NCI-H2227 treated with DMSO at 0.1 percent for 48 hours (cell line): ENCODE data around the gene TMEM163.
"Not testable (repeated sequence)": the region's sequence is repeated elsewhere in the genome, so short reads cannot be mapped to it uniquely, and the experiment has no call there.

Experiments used
- DNase-seq: peaks from one replicate; lab custom pipeline; 2025; lab: John Stamatoyannopoulos, UW

TMEM163 gene

GRCh38 chr2:134723742-134724141 lies 4.9 kb upstream of the TMEM163 start:
- not testable (repeated sequence) for DNase-seq

- DNase-seq, result no peak
Observed at GRCh38 chr2:134722728-134723127, 3.9 kb upstream of the TMEM163 start.

- DNase-seq, result no peak
Observed at GRCh38 chr2:134721596-134721995, 2.8 kb upstream of the TMEM163 start.

- DNase-seq, result no peak
Observed at GRCh38 chr2:134718023-134718816, 580 bp downstream of the TMEM163 start.

GRCh38 chr2:134717286-134718022 lies 1.3 kb downstream of the TMEM163 start:
- DNase-seq, result peak; percentile 19

DNA sequence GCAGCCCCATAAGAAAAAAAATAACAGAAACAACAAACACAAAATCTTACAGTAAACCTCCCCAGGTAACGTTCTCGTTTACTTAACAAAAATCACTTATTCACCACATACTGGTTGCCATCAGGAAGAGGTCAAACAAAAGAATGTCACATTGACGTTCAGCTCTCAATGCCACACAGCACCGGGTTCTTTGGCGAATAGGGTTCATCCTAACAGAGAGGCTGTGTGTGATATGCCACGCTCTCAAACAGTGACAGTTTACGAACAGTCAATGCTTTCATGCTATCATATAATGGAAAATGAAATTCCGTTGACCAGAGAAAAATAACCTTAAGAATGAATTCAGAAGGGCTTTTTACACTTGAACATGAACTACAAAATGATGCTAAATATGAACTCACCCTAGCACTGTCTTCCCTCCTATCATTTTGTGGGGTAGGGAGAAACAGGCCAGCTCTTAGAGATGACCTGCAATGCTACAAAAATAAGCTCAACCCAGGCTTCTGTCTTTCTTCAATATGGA lies 2.0 kb downstream of the TMEM163 start:
- DNase-seq, result no peak

GRCh38 chr2:134715932-134716643 lies 2.7 kb downstream of the TMEM163 start:
- DNase-seq, result no peak

GRCh38 chr2:134714228-134714627 lies 4.6 kb downstream of the TMEM163 start:
- no peak for DNase-seq

GRCh38 chr2:134713606-134714005 lies 5.2 kb downstream of the TMEM163 start:
- no peak for DNase-seq

DNA sequence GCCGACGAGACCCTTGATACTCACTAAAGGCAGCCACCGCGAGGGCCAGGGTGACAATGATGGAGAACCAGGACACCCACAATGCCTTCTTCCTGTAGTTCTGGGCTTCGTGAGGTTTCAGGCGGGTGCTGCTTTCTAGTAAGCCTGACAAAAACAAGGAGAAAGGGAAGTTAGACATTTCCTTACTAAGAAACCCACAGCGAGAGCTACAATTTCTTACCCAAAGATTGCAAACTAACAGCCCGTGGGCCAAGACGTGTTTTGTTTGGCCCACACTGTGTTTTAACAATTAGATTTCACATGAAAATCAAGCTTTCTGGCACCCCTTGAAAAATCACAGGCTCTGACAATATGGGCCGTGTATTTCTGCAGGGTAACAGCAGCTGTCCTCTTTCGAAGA lies 5.6 kb downstream of the TMEM163 start:
- DNase-seq, result no peak

- no peak for DNase-seq
Observed at GRCh38 chr2:134712736-134713135, 6.1 kb downstream of the TMEM163 start.

DNA sequence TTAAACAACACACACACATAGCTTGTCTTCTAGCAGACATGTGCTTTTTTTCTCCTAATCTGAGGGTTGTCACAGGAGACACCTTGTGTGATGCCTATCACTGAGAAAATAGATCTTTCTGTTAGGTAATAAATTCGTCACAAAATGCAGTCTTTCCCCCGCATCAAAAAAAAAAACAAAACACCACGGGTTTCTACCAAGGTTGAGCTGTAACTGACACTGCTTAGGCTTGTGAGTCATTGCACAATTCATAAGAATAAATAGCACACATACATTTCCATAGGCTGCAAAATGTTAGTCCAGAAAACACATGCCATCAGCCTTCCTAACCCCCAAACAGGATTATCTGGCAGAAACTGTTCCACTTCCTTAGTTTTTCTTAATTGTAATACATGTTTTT lies 6.5 kb downstream of the TMEM163 start:
- no peak for DNase-seq

GRCh38 chr2:134711692-134712091 lies 7.1 kb downstream of the TMEM163 start:
- no peak for DNase-seq

DNA sequence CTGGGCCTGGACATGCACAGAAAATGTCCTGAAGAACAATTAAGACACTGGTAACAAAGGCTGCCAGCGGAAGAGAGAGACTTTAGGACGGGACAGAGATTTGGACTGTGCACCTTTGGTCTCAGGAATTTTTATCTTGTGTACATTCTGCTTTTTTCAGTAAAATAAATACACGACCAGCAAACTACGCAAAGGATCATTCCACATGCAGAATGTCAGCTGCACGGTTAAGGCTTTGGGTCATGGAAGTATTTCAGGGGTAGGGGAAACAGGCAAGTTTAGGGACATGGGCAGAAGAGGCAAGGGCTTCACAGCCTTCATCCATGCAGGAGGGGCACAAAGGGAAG lies 11.5 kb downstream of the TMEM163 start:
- no peak for DNase-seq

GRCh38 chr2:134706587-134707329 lies 12.0 kb downstream of the TMEM163 start:
- peak; percentile 7 for DNase-seq

GRCh38 chr2:134705861-134706586 lies 12.8 kb downstream of the TMEM163 start:
- DNase-seq, result peak; percentile 75

DNA sequence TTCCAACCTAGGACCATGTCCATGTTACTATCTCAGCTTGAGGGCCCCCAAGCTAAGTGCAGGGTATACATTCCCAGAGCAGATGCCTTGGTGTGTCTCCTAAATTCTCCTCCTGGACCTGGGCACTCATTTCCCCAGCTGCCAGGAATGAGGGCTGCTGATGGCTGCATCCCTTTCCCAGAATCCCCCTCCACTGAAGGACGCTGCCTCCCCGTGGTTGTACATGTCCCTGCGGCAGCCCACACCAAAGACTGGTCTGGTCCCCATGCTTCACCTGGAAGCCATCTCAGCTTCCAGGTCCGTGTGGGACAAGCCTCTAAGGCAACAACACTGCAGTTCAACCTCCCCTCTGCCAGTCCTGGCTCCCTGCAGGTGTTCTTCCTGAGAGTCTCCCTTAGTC lies 14.6 kb downstream of the TMEM163 start:
- no peak for DNase-seq

- no peak for DNase-seq
Observed at GRCh38 chr2:134703426-134703825, 15.4 kb downstream of the TMEM163 start.

DNA sequence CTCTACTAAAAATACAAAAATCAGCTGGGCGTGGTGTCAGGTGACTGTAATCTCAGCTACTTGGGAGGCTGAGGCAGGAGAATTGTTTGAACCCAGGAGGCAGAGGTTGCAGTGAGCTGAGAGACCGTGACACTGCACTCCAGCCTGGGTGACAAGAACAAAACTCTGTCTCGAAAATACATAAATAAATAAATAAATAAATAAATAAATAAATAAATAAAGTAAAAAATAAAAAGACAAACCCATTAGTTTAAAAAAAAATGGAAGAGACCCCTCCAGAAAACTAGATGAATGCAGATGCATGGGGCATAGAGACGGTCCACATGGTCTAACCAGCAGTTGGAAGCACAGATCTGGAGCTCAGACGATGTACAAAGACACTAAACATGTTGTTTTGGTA lies 18.1 kb downstream of the TMEM163 start:
- no peak for DNase-seq

DNA sequence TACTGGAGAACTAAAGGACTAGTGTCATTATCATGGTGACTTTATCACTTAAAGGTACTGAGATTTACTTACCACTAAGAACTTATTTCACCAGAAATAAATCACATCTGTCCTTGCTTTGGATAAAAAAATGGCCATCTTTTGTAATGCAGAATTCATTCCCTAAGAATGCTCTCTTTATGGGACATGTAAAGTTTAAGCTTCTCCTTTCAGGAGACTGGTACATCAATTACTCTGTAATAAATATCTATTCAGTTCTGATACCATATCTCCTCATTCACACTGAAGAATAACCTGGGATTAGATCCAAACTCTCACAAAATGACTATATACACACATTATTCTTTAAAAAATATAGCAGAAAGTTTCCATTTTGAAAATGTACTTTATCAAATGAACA lies 24.4 kb downstream of the TMEM163 start:
- no peak for DNase-seq
